ENCODE measurements around the gene HTT.

The HTT gene

DNA sequence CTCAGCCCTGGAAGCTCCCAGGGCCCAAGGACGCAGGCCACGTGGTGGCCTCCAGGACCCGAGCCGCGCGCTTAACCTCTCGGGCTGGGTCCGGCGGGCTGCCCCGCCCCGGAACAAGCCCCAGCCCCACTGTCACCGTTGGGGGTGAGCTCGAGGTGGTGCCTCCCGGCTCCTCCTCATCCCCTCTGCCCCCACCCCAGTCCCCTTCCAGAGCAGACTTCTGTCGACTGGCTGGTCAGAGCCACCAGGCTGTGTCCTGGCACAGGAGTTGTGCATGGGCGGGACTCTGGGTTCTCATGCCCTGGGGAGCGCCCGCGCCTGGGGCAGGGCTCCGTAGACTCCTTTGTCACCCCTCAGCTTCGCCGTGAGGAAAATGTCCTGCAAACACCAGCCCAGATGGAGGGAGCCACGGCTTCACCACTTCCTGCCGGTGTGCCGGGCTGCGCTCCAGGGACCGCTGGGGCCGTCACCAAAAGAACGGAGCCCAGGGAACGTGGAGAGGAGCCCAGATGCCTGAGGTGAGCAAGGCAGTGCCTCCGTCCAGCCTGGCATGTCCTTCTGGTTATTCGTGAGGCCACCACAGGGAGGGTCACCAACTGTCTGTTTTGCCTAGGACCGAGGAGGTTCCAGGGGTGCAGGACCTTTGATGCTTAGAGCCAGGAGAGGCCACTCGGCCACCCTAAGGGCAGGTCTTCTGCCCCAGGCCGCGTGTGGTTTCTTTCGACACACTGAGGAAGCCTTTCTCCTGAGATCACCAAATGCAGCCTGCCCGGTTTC, 211.3 kb downstream of the HTT start:
- DNase-seq (ENCODE audit: low read depth in 2 of 3, low spot score in 2 of 3): no peak

DNA sequence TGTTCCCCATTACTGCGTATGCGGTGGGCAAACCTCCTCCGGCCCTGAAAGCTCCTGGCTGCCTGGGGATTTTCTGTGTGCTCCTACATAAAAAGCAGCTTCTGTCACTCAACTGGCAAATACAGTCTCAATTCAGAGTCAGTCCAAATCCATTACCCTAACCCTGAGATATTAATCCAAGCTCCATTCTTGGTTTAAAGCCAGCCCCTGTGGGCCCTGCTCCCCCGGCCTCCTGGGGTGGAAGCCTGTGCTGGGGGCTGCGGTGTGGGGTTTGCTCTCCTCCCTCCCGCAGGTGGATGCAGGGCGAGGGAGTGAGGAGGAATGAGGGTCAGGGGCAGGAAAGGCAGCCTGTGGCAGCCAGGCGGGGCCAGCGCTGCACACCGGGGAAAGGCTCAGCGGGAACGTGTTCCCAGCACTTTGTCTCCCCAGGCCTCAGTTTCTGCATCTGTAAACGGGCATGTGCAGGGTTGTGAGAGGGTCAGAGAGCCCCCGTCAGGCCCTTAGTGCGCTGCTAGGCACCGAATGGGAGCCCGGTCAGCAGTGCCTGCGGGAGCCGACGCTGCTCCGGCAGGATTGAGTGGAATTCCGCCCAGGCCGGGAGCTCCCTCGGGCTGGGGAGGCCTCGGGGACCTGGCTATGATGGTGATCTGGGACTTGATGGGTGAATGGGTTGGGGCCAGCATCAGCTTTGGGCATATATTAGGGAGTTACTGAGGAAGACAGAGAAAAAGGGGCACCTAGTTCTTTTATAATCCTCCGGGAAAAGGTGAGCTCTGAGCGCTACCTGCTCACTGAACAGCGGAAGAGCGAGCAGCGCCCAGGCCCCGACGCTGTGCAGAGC, 212.1 kb downstream of the HTT start:
- no peak for DNase-seq (ENCODE audit: low read depth in 2 of 3, low spot score in 2 of 3)

DNA sequence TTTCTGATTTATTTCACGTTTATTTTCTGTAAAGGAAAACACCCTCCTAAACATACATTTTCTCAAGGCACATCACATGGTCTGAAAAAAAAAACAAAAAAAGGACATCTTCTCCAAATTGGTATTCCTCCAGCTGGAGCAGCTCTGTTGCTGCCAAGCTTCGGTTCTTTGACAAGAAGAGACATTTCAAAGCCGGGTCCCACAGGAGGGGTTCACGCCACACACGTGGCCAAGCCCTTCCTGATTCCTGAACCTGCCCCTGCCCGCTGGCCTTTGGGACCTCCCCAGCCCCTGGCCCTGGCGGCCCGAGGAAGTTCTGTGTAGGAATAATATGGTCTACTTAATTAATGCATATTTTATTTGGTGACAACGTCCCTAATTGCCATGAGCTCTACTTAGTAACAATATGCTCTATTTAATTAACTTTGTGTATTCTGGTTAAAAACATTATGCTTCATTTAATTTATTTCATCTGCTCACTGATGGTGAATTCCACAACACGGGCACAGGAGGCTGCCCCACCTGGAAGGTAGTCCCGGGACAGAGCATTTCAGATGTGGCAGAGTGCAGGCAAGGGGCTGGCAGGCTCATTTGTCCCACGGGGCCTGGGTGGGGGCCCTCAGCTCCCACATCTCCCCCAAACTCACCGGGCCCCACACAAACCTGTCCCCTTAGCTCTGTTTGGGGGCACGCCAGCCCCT, 212.9 kb downstream of the HTT start:
- no peak for DNase-seq (ENCODE audit: low read depth in 2 of 3, low spot score in 2 of 3)

GRCh38 chr4:3287972-3288570, 213.6 kb downstream of the HTT start:
- no peak for DNase-seq (ENCODE audit: low read depth in 2 of 3, low spot score in 2 of 3)

DNA sequence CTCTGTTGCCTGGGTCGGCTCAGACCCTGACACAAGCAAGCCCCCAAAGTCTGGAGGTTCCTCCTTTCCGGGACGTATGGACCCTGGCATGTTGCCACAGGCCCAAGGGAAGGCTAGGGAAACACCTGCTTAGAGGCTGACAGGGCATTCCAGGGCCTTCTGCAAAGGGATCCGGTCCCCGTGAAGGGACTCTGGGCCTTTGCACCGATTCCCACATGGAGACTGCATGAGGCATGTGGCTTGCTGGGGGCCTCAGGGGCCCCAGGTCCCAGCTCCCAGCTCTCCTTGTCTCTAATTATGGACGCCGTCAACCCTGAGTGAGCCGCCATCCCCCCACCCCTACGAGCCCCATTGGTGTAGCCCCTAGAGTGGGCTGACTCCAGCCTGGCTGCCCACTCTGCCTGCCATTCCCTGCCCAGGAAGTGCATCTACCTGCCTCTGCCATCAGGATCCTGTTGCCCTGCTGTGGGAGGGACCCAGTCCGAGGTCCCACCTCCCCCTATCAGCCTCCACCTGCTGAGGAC, 214.2 kb downstream of the HTT start:
- DNase-seq (ENCODE audit: low read depth in 2 of 3, low spot score in 2 of 3): no peak

GRCh38 chr4:3290476-3290875, 216.0 kb downstream of the HTT start:
- DNase-seq (ENCODE audit: low read depth in 2 of 3, low spot score in 2 of 3): no peak

GRCh38 chr4:3290889-3291321, 216.4 kb downstream of the HTT start:
- DNase-seq (ENCODE audit: low read depth in 2 of 3, low spot score in 2 of 3): no peak

- no peak for DNase-seq (ENCODE audit: low read depth in 2 of 3, low spot score in 2 of 3)
These were observed 217.0 kb downstream of the HTT start for GRCh38 chr4:3291411-3291968.

DNA sequence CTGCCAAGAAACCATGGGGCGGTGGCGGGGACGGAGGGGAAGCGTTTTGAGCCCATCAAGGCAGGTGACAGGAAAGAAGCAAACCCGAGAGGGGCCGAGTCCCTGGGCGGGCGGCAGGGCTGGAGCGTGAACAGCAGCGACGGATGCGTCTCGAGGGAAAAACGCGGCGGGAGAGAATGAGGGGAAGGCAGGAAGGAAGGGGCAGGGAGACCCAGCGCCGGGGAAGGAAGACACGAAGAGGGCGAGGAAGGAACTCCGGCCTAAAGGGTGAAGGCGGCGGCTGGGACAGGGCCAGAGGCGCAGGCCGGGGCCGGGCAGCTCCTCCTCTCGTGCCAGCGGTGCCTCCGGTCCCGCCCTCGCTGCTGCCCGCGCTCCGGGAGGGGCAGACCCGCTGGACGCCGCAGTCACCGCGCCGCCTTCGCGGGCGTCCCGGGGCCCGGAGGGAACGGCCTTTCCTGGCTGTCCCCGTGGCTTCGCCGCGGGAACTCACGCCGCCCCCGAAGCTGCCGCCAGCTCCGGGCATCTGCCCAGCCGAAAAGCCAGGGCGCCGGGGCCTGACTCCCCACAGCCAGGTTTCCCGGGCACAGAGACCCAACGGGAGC, 217.6 kb downstream of the HTT start:
- no peak for DNase-seq (ENCODE audit: low read depth in 2 of 3, low spot score in 2 of 3)

DNA sequence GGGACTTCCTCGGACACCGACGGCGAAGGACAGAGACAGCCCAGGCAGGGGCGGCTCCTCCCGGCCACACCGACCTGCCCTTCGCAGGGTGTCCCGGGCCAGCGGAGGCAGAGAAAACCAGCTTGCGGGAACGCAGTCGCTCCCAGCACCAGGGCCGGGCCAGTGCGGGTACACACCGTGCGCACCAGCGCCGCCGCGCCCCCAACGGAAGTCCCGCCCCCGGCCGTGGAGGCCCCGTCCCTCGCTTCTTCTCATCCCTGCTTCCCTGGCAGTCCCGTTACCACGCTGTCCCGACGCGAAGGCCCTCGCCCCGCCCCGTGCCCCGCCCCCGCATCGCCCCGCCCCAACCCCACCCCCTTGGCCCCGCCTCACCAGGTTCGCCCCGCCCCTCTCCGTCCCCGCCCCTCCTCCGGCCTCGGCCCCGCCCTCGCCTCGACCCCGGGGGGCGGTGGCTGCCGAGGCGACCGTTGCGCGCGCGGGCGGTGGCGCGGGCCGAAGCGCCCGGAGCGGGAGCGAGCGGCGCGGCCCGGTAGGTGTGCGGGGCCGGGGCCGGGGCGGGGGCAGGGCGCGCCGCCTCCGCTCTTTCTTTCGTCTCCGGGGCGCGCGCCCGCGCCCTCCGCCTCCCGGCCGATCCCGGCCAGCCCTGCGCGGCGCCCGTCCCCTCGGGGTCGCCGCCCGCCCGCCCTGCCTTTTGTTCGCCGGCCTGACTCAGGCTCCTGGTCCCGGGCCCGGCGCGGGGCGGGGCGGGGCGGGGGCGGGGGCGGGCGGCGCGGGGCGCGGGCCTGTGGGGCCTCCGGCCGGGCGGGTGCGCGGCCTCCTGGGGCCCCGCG, 218.3 kb downstream of the HTT start, which contains the start of gene RGS12:
TSS of gene RGS12 (plus strand) at position 451 of the 830 bp plus-strand sequence. CDS start 23,150 bp downstream, outside the sequence.
- peak; percentile 67 to 77 (median 75) for DNase-seq (ENCODE audit: low read depth in 2 of 3, low spot score in 2 of 3)

All from activated CD8-positive, alpha-beta memory T cell treated with anti-CD3 and anti-CD28 coated beads for 48 hours (primary cell).